ENCODE results near the gene SUN1.

DNA sequence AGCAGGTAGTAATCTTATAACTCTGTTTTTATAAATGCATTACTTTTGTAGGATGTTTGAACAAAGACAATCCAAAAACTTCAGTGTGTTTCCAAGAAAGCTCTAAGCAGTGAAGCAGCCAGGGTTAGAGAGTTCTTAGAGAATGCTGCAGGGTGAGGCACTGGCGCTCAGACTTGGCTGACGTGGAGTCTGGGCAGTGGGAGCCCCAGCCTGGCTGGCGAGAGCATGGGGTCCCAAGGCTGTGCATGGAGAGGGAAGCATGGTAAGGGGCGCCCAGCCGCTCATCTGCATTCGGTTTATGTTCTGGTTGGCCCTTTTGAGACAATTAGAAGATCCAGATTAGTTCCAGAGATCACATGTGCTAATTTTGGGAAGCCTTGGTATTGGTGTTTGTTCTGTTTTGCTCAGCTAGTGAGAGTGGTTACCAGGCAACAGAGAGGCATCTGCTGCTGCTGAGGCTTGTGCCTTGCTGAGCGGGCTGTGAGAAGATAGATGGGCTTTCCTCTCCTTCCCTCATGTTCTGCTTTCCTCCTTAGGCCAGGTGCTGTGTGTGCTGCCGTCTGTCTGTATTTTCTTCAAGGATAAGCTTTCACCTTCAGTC is 10.3 kb downstream of the SUN1 start:
- TF ChIP-seq POLR2A (IDR thresholded peaks at IDR 0.05; ENCODE audit: low read depth, low read length) (no peak), POU2F2 (IDR thresholded peaks at IDR 0.05; ENCODE audit: low read depth, low read length) (no peak)
